HG03045 (cell line): ENCODE measurements around the gene TNIP1.

Experiments used
- ATAC-seq: cut with Tn5 transposase; IDR thresholded peaks from one replicate; pipeline ENCODE4 v1.9.1; 2021; ENCODE audit warnings: mild to moderate bottlenecking, moderate library complexity; ENCODE audit not compliant: unreplicated experiment

The TNIP1 gene

GRCh38 chr5:151106043-151106442 lies 25.2 kb upstream of the TNIP1 start:
- no peak for ATAC-seq

- no peak for ATAC-seq
These were observed 24.7 kb upstream of the TNIP1 start for GRCh38 chr5:151105561-151105960.

GRCh38 chr5:151104795-151105194 lies 24.0 kb upstream of the TNIP1 start:
- ATAC-seq: no peak

GRCh38 chr5:151101746-151102145 lies 20.9 kb upstream of the TNIP1 start:
- ATAC-seq: no peak

GRCh38 chr5:151101151-151101550 lies 20.3 kb upstream of the TNIP1 start:
- ATAC-seq: no peak

- no peak for ATAC-seq
These were observed 19.8 kb upstream of the TNIP1 start for GRCh38 chr5:151100681-151101080.

- no peak for ATAC-seq
These were observed 17.9 kb upstream of the TNIP1 start for GRCh38 chr5:151098768-151099121.

GRCh38 chr5:151097820-151098767 lies 17.3 kb upstream of the TNIP1 start:
- ATAC-seq: peak; percentile 37

- no peak for ATAC-seq
These were observed 16.2 kb upstream of the TNIP1 start for GRCh38 chr5:151097061-151097460.

GRCh38 chr5:151096001-151096373 lies 15.2 kb upstream of the TNIP1 start:
- ATAC-seq: no peak

- ATAC-seq: no peak
These were observed 14.6 kb upstream of the TNIP1 start for GRCh38 chr5:151095341-151096000.

- ATAC-seq: no peak
These were observed 14.0 kb upstream of the TNIP1 start for GRCh38 chr5:151094852-151095245.

GRCh38 chr5:151094030-151094851 lies 13.4 kb upstream of the TNIP1 start:
- peak; percentile 75 for ATAC-seq

- peak; percentile 4 for ATAC-seq
These were observed 12.6 kb upstream of the TNIP1 start for GRCh38 chr5:151093476-151093889.

- no peak for ATAC-seq
These were observed 11.9 kb upstream of the TNIP1 start for GRCh38 chr5:151092762-151093161.

GRCh38 chr5:151089726-151090125 lies 8.9 kb upstream of the TNIP1 start:
- no peak for ATAC-seq

GRCh38 chr5:151088986-151089385 lies 8.2 kb upstream of the TNIP1 start:
- ATAC-seq: no peak

- no peak for ATAC-seq
These were observed 6.7 kb upstream of the TNIP1 start for GRCh38 chr5:151087486-151087885.

GRCh38 chr5:151086905-151087360 lies 6.1 kb upstream of the TNIP1 start:
- peak; percentile 72 for ATAC-seq

- ATAC-seq: no peak
These were observed 5.5 kb upstream of the TNIP1 start for GRCh38 chr5:151086192-151086869.
